Measurements from ENCODE around the gene PLXNB3.

GRCh38 chrX:153773741-153774575, 9.9 kb downstream of the PLXNB3 start:
- TF ChIP-seq CTCF (IDR thresholded peaks at IDR 0.05; ENCODE audit: insufficient read depth, low read length, poor library complexity, severe bottlenecking) (no peak), EZH2phosphoT487 (conservative IDR thresholded peaks at IDR 0.05; ENCODE audit: low read length) (no peak)
